Keratinocyte (primary cell): ENCODE results near the gene CNOT3. TPM values are rescaled to one million over a fixed set of nuclear protein-coding genes. Genes with fewer than 3 reads are reported as not detected.

Experiments
- DNase-seq: peaks from one replicate; pipeline ENCODE4 v3.0.0-alpha.2; 2011; ENCODE audit warnings: low read depth, missing footprints, low spot score
- FAIRE-seq: peaks from 2 replicates; lab custom pipeline; 2011; peaks lifted over from hg19 to GRCh38; lab: Jason Lieb, UNC
- H2AFZ ChIP-seq: 2 replicates; pipeline ENCODE4 v1.6.0; 2012; ENCODE audit warnings: low read length, control low read depth, inconsistent platforms; ENCODE audit not compliant: control insufficient read depth
- H3K27ac ChIP-seq: 2 replicates; pipeline ENCODE4 v1.5.1; 2011; ENCODE audit warnings: low read length; ENCODE audit not compliant: control insufficient read depth, insufficient read depth
- H3K27me3 ChIP-seq: 3 replicates; pipeline ENCODE4 v1.6.0; 2011; ENCODE audit warnings: low read length; ENCODE audit not compliant: control insufficient read depth, insufficient read depth; ENCODE audit errors: extremely low read depth
- H3K36me3 ChIP-seq, 2 experiments: 2 replicates in 1 of 2; 3 replicates in 1 of 2; pipeline ENCODE4 v1.5.1; 2011; ENCODE audit warnings: low read length in 2 of 2, mild to moderate bottlenecking in 1 of 2; ENCODE audit not compliant: control insufficient read depth in 2 of 2, insufficient read depth in 2 of 2; ENCODE audit errors: extremely low read depth in 1 of 2
- H3K4me1 ChIP-seq: 3 replicates; pipeline ENCODE4 v1.5.1; 2011; ENCODE audit warnings: low read length; ENCODE audit not compliant: control insufficient read depth, insufficient read depth; ENCODE audit errors: extremely low read depth
- H3K4me2 ChIP-seq: 3 replicates; pipeline ENCODE4 v1.6.0; 2011; ENCODE audit warnings: low read depth, low read length; ENCODE audit not compliant: control insufficient read depth, insufficient read depth; ENCODE audit errors: extremely low read depth
- H3K4me3 ChIP-seq, 3 experiments: fragments of 200-600 bp in 1 of 3; sonication (generic) in 1 of 3; 2 replicates in 2 of 3; 3 replicates in 1 of 3; pipeline ENCODE4 v1.5.1; 2011 to 2016; ENCODE audit warnings: low read length in 3 of 3, mild to moderate bottlenecking in 3 of 3, control low read depth in 2 of 3, inconsistent platforms in 1 of 3, low read depth in 1 of 3, mixed read lengths in 1 of 3, mixed run types in 1 of 3, moderate library complexity in 1 of 3; ENCODE audit not compliant: control insufficient read depth in 2 of 3, insufficient read depth in 2 of 3; ENCODE audit errors: extremely low read depth in 1 of 3
- H3K79me2 ChIP-seq: 2 replicates; pipeline ENCODE4 v1.6.0; 2012; ENCODE audit warnings: low read length; ENCODE audit not compliant: control insufficient read depth, insufficient read depth
- H3K9ac ChIP-seq: 3 replicates; pipeline ENCODE4 v1.6.0; 2011; ENCODE audit warnings: low read length; ENCODE audit not compliant: control insufficient read depth, insufficient read depth; ENCODE audit errors: extremely low read depth
- H3K9me1 ChIP-seq: 3 replicates; pipeline ENCODE4 v1.6.0; 2011; ENCODE audit warnings: low read length; ENCODE audit not compliant: control insufficient read depth, insufficient read depth; ENCODE audit errors: extremely low read depth
- H3K9me3 ChIP-seq: 2 replicates; pipeline ENCODE4 v1.5.1; 2012; ENCODE audit warnings: low read depth, low read length; ENCODE audit not compliant: control insufficient read depth
- H4K20me1 ChIP-seq: 3 replicates; pipeline ENCODE4 v1.6.0; 2011; ENCODE audit warnings: low read length; ENCODE audit not compliant: control insufficient read depth, insufficient read depth; ENCODE audit errors: extremely low read depth
- EZH2 ChIP-seq: IDR thresholded peaks from one replicate; pipeline ENCODE4 v1.6.1; 2012; ENCODE audit warnings: inconsistent platforms, mild to moderate bottlenecking, low read length, moderate library complexity
- dilution Hi-C: fragments of 300-500 bp; cut with MboI; formaldehyde crosslinking; loops from one replicate; pipeline ENCODE4 v1.7.0; 2020; ENCODE audit warnings: low sequenced_read_pairs; ENCODE audit not compliant: extremely low pct_ligation_motif_present
- polyA plus RNA-seq, 5 experiments: library from polyadenylated mRNA; depleted of rRNA in 3 of 5; stranded (reverse) in 3 of 5; stranded (forward) in 1 of 5; unstranded in 1 of 5; fragments of >200 nt; gene quantifications; 1 replicate in 1 of 5; 2 replicates in 3 of 5; 3 replicates in 1 of 5; pipeline versions ENCODE4 v1.2.1 to v1.2.3, GENCODE V29; 2011 to 2012; ENCODE audit warnings: missing spikeins in 2 of 5, low read depth in 1 of 5, low replicate concordance in 1 of 5
- TF ChIP-seq, protein P1 (sequence below), 3 experiments: IDR thresholded peaks in 1 of 3; conservative IDR thresholded peaks in 1 of 3; optimal IDR thresholded peaks in 1 of 3; 2 replicates in 2 of 3; 3 replicates in 1 of 3; pipeline versions ENCODE3 to v1.5.1; 2011; ENCODE audit warnings: low read length in 3 of 3, mild to moderate bottlenecking in 3 of 3, moderate library complexity in 2 of 3, control low read depth in 1 of 3, inconsistent platforms in 1 of 3; ENCODE audit not compliant: insufficient read depth in 2 of 3; ENCODE audit errors: extremely low read depth in 1 of 3

Gene CNOT3
- polyA plus RNA-seq, 1 donor (not counting 4 experiments of a cell fraction or from before 2014, with no cell fraction given) = 8.6 TPM

DNA sequence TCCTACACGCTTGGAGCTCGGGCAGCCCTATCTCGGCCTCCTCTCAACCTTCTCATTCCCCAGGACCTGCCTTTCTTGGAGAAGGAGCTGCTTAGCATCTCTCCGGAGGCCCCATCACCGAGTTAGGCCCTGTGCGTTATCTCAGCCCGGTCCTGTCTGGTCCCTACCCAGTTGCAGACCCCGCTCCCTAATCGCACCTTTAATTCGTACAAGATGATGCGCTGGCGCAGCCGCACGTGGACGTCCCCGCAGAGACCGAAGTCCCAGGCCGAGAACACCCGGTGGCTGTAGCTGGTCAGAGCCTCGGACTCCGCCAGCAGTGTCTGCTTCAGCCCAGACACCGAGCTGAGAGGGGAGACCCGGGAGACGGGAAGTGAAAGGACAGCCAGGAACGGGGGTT lies 27.7 kb downstream of the CNOT3 start:
- no peaks in the 10 kb centered on the region for H3K27me3 ChIP-seq
- H4K20me1 ChIP-seq = no peaks in the 10 kb centered on the region
- H3K36me3 ChIP-seq = no peaks in the 10 kb centered on the region
- no peaks in the 10 kb centered on the region for H3K79me2 ChIP-seq
- no peak for FAIRE-seq
- no peaks in the 10 kb centered on the region for H3K9me1 ChIP-seq
- TF ChIP-seq EZH2 = no peak
- TF ChIP-seq, protein P1, sequence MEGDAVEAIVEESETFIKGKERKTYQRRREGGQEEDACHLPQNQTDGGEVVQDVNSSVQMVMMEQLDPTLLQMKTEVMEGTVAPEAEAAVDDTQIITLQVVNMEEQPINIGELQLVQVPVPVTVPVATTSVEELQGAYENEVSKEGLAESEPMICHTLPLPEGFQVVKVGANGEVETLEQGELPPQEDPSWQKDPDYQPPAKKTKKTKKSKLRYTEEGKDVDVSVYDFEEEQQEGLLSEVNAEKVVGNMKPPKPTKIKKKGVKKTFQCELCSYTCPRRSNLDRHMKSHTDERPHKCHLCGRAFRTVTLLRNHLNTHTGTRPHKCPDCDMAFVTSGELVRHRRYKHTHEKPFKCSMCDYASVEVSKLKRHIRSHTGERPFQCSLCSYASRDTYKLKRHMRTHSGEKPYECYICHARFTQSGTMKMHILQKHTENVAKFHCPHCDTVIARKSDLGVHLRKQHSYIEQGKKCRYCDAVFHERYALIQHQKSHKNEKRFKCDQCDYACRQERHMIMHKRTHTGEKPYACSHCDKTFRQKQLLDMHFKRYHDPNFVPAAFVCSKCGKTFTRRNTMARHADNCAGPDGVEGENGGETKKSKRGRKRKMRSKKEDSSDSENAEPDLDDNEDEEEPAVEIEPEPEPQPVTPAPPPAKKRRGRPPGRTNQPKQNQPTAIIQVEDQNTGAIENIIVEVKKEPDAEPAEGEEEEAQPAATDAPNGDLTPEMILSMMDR (optimal IDR thresholded peaks at IDR 0.05 in 1 of 3, IDR thresholded peaks at IDR 0.05 in 1 of 3, conservative IDR thresholded peaks at IDR 0.05 in 1 of 3; ENCODE audit: extremely low read depth in 1 of 3, insufficient read depth in 2 of 3, low read length in 3 of 3) = no peak
- H3K27ac ChIP-seq = no peak overlapping the region
- no peak overlapping the region for H2AFZ ChIP-seq
- H3K4me2 ChIP-seq = no peak overlapping the region
- DNase-seq = no peak
- H3K4me3 ChIP-seq = no peak overlapping the region
- peaks cover 12% of the 10 kb centered on the region for H3K4me1 ChIP-seq
- no peaks in the 10 kb centered on the region for H3K9me3 ChIP-seq
- no peak overlapping the region for H3K9ac ChIP-seq
- dilution Hi-C loops = no loop called here

DNA sequence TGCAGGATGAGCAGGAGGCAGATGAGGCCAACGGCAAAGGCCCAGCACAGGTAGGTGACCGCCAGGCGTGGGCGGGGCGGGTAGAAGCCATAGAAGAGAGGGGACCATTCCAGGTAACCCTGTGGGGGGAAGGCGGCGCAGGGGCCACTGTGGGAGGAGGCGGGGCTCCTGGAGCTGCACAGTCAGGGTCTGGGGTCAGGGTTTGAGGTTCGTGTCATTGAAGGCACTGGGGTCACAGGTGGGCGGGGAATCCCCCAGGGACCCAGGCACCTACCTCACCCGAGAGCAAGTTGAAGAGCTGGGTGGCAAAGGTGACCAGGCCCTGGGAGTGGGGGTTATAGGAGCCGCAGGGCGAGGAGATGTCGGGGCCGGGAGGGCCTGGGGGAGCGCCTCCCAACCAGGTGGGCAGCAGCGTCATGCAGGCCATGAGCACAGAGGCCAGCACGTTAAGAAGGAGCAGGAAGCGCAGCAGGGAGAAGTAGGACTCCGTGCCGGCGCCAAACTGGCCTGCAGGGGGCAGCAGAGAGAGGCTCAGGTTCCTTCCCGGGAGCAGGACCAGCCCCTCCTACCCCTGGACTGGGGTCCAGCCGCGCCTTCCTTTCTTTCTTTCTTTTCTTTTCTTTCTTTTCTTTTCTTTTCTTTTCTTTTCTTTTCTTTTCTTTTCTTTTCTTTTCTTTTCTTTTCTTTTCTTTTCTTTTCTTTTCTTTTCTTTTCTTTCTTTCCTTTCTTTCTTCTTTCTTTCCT lies 30.8 kb downstream of the CNOT3 start:
- Histone ChIP-seq H3K9me1 (no peaks in the 10 kb centered on the region), H3K9ac (no peak overlapping the region), H3K27me3 (no peaks in the 10 kb centered on the region), H3K4me2 (no peak overlapping the region), H4K20me1 (no peaks in the 10 kb centered on the region), H3K9me3 (no peaks in the 10 kb centered on the region), H3K79me2 (no peaks in the 10 kb centered on the region), H3K4me3 (no peak overlapping the region), H3K27ac (no peak overlapping the region), H3K36me3 (no peaks in the 10 kb centered on the region), H2AFZ (peak overlapping the region; percentile 46), H3K4me1 (peaks cover 1% of the 10 kb centered on the region)
- no peak for DNase-seq
- TF ChIP-seq EZH2 = no peak
- TF ChIP-seq, protein P1 (optimal IDR thresholded peaks at IDR 0.05 in 1 of 3, IDR thresholded peaks at IDR 0.05 in 1 of 3, conservative IDR thresholded peaks at IDR 0.05 in 1 of 3; ENCODE audit: extremely low read depth in 1 of 3, insufficient read depth in 2 of 3, low read length in 3 of 3) = peak; percentile 82 to 97 (median 93)
- dilution Hi-C loops = no loop called here
- FAIRE-seq = peak; percentile 41
